OCI-LY1 (cell line): ENCODE data around the gene BRD1.

Source experiments
- CTCF ChIP-seq: fragments of 200-600 bp; sonication (generic), shearing (Covaris generic); IDR thresholded peaks from 2 replicates; pipeline ENCODE4 v1.5.1; 2017; ENCODE audit warnings: mild to moderate bottlenecking, antibody characterized with exemption, low read length, moderate library complexity, mixed read lengths
- EZH2 ChIP-seq: fragments of 200-600 bp; sonication (generic), shearing (Covaris generic); IDR thresholded peaks from 2 replicates; pipeline ENCODE4 v1.8.0; 2017; ENCODE audit warnings: borderline replicate concordance, mixed run types, mild to moderate bottlenecking, antibody characterized with exemption, low read length, moderate library complexity, mixed read lengths

- TF ChIP-seq CTCF (no peak), EZH2 (no peak)
These were observed 29.1 kb downstream of the BRD1 start for GRCh38 chr22:49798486-49799151.
